SU-DHL-6 (cell line): ENCODE data around the gene BRPF3.

ENCODE experiments used
- H2AFZ ChIP-seq: fragments of 200-600 bp; sonication (generic); 2 replicates; pipeline ENCODE4 v1.6.1; 2014; ENCODE audit warnings: low read depth, mild to moderate bottlenecking, moderate library complexity, mixed read lengths, antibody characterized with exemption, low read length; ENCODE audit not compliant: severe bottlenecking
- H3F3A ChIP-seq: fragments of 200-600 bp; shearing (Covaris generic); 2 replicates; pipeline ENCODE4 v1.6.0; 2016; ENCODE audit warnings: antibody characterized with exemption, mild to moderate bottlenecking; ENCODE audit not compliant: insufficient read depth
- H3K27ac ChIP-seq: fragments of 200-600 bp; sonication (generic); 2 replicates; pipeline ENCODE4 v1.5.1; 2016; ENCODE audit warnings: low read depth, mild to moderate bottlenecking, low read length, moderate library complexity, mixed read lengths
- H3K27me3 ChIP-seq: fragments of 200-600 bp; sonication (generic), shearing (Covaris generic); 2 replicates; pipeline ENCODE4 v1.6.0; 2014; ENCODE audit warnings: mild to moderate bottlenecking, low read length
- H3K36me3 ChIP-seq: fragments of 200-600 bp; sonication (generic); 2 replicates; pipeline ENCODE4 v1.6.1; 2014; ENCODE audit warnings: mild to moderate bottlenecking, low read length, mixed read lengths
- H3K4me2 ChIP-seq: fragments of 300-600, 200-600 bp; shearing (Covaris generic), sonication (generic); 2 replicates; pipeline ENCODE4 v1.6.0; 2014; ENCODE audit warnings: low read length, low read depth, mild to moderate bottlenecking; ENCODE audit not compliant: poor library complexity, severe bottlenecking
- H3K4me3 ChIP-seq: fragments of 200-600 bp; sonication (generic); 2 replicates; pipeline ENCODE4 v1.5.1; 2014; ENCODE audit warnings: antibody characterized with exemption, low read length, mild to moderate bottlenecking, mixed read lengths; ENCODE audit not compliant: insufficient read depth, poor library complexity, severe bottlenecking
- H3K79me2 ChIP-seq: fragments of 200-600 bp; sonication (generic); 2 replicates; pipeline ENCODE4 v1.6.1; 2014; ENCODE audit warnings: mild to moderate bottlenecking, low read length, moderate library complexity; ENCODE audit not compliant: insufficient read depth
- H3K9ac ChIP-seq: fragments of 200-600 bp; sonication (generic); 2 replicates; pipeline ENCODE4 v1.7.0; 2014; ENCODE audit warnings: mild to moderate bottlenecking, low read length
- H3K9me2 ChIP-seq: fragments of 200-600 bp; sonication (generic); replicated peaks from 2 replicates; pipeline ENCODE4 v1.6.1; 2014; ENCODE audit warnings: low read length; ENCODE audit not compliant: insufficient read depth
- H3K9me3 ChIP-seq: fragments of 200-600 bp; sonication (generic); 2 replicates; pipeline ENCODE4 v1.6.1; 2014; ENCODE audit warnings: low read length, mixed read lengths; ENCODE audit not compliant: insufficient read depth
- H4K20me1 ChIP-seq: fragments of 200-600 bp; sonication (generic); 2 replicates; pipeline ENCODE4 v1.6.1; 2014; ENCODE audit warnings: low read depth, mild to moderate bottlenecking, antibody characterized with exemption, low read length, moderate library complexity, mixed read lengths
- CTCF ChIP-seq: fragments of 200-600 bp; sonication (generic); IDR thresholded peaks from one replicate; pipeline ENCODE4 v1.5.1; 2017; ENCODE audit warnings: antibody characterized with exemption, mild to moderate bottlenecking, low read length, moderate library complexity; ENCODE audit not compliant: insufficient read depth, poor library complexity, severe bottlenecking
- EZH2phosphoT487 ChIP-seq: fragments of 200-600 bp; sonication (generic), shearing (Covaris generic); conservative IDR thresholded peaks from 2 replicates; pipeline ENCODE4 v1.6.1; 2018; ENCODE audit warnings: mild to moderate bottlenecking, antibody characterized with exemption, low read length, moderate library complexity, mixed read lengths

The BRPF3 gene

GRCh38 chr6:36209606-36210005, 13.1 kb downstream of the BRPF3 start:
- Histone ChIP-seq H4K20me1 (no peaks in the 10 kb centered on the region), H3K79me2 (0 out of 2 replicates have a peak, but pooled peaks cover 5% of the 10 kb centered on the region), H3K4me2 (no peak overlapping the region), H3K9ac (no peak overlapping the region), H3F3A (no peaks in the 10 kb centered on the region), H3K27me3 (no peaks in the 10 kb centered on the region), H3K9me3 (no peaks in the 10 kb centered on the region), H3K9me2 (no peaks in the 10 kb centered on the region), H3K27ac (no peak overlapping the region), H3K36me3 (peaks cover 41% of the 10 kb centered on the region), H3K4me3 (no peak overlapping the region), H2AFZ (no peak overlapping the region)
- TF ChIP-seq CTCF: no peak

GRCh38 chr6:36210182-36210581, 13.6 kb downstream of the BRPF3 start:
- Histone ChIP-seq H3K79me2 (0 out of 2 replicates have a peak, but pooled peaks cover 5% of the 10 kb centered on the region), H3K9ac (no peak overlapping the region), H4K20me1 (no peaks in the 10 kb centered on the region), H3K9me3 (no peaks in the 10 kb centered on the region), H3K27me3 (no peaks in the 10 kb centered on the region), H3K4me2 (no peak overlapping the region), H3K36me3 (peaks cover 43% of the 10 kb centered on the region), H2AFZ (no peak overlapping the region), H3F3A (no peaks in the 10 kb centered on the region), H3K4me3 (no peak overlapping the region), H3K27ac (no peak overlapping the region), H3K9me2 (no peaks in the 10 kb centered on the region)
- TF ChIP-seq EZH2phosphoT487: no peak
- TF ChIP-seq CTCF: no peak

- TF ChIP-seq CTCF (no peak), EZH2phosphoT487 (no peak)
- no peaks in the 10 kb centered on the region for H3F3A ChIP-seq
- H3K9me2 ChIP-seq: no peaks in the 10 kb centered on the region
- H3K36me3 ChIP-seq: peaks cover 42% of the 10 kb centered on the region
- H3K9me3 ChIP-seq: no peaks in the 10 kb centered on the region
- H3K4me2 ChIP-seq: no peak overlapping the region
- no peak overlapping the region for H3K4me3 ChIP-seq
- no peak overlapping the region for H2AFZ ChIP-seq
- no peak overlapping the region for H3K9ac ChIP-seq
- H3K79me2 ChIP-seq: 0 out of 2 replicates have a peak, but pooled peaks cover under 1% of the 10 kb centered on the region
- H4K20me1 ChIP-seq: no peaks in the 10 kb centered on the region
- no peaks in the 10 kb centered on the region for H3K27me3 ChIP-seq
- H3K27ac ChIP-seq: no peak overlapping the region
Observed at GRCh38 chr6:36210886-36211595, 14.5 kb downstream of the BRPF3 start.
